Adrenal gland (tissue), 12 donors: Measurements from ENCODE around the gene TRIM66. TPM values are rescaled to one million over a fixed set of nuclear protein-coding genes. Genes with fewer than 3 reads are reported as not detected.

Source experiments
- DNase-seq, 7 donors: peaks; one replicate each; pipeline ENCODE4 v3.0.0-alpha.2; 2019 to 2020
- H3K27ac ChIP-seq, 5 donors: fragments of 200-600 bp; sonication (generic) in 4 of 5; 1 replicate in 3 of 5; 2 replicates in 2 of 5; pipeline versions ENCODE4 v1.5.1 to v1.8.0; 2016 to 2020; ENCODE audit warnings: mild to moderate bottlenecking in 1 of 5
- H3K27me3 ChIP-seq: fragments of 200-600 bp; 2 replicates; pipeline ENCODE4 v1.8.0; 2021
- H3K36me3 ChIP-seq, 2 donors: fragments of 200-600 bp; replicated peaks in 1 of 2; 1 replicate in 1 of 2; 2 replicates in 1 of 2; pipeline versions ENCODE4 v1.5.1 to v1.8.0; 2018 to 2022
- H3K4me1 ChIP-seq, 2 donors: fragments of 200-600 bp; replicated peaks in 1 of 2; 1 replicate in 1 of 2; 2 replicates in 1 of 2; pipeline versions ENCODE4 v1.5.1 to v1.8.0; 2018 to 2021
- H3K4me3 ChIP-seq, 4 donors: fragments of 200-600 bp; sonication (generic) in 3 of 4; one replicate each; pipeline ENCODE4 v1.5.1; 2016 to 2018
- H3K9me3 ChIP-seq, 3 donors: fragments of 200-600 bp; sonication (generic) in 1 of 3; replicated peaks in 1 of 3; 1 replicate in 2 of 3; 2 replicates in 1 of 3; pipeline versions ENCODE4 v1.5.1 to v1.8.0; 2016 to 2021
- CTCF ChIP-seq, 6 experiments: fragments of 450-650 bp in 4 of 6; fragments of 200-600 bp in 2 of 6; sonication (generic) in 1 of 6; IDR thresholded peaks; 1 replicate in 5 of 6; 2 replicates in 1 of 6; pipeline versions ENCODE4 v1.5.1 to v1.8.0; 2016 to 2021; ENCODE audit warnings: antibody characterized with exemption in 6 of 6, mild to moderate bottlenecking in 2 of 6, moderate library complexity in 1 of 6
- POLR2A ChIP-seq, 2 donors: fragments of 450-650 bp; IDR thresholded peaks; one replicate each; pipeline ENCODE4 v1.6.1; 2017; ENCODE audit warnings: antibody characterized with exemption in 2 of 2, mild to moderate bottlenecking in 2 of 2, moderate library complexity in 1 of 2
- WGBS, 4 donors: extraction: QIAGEN DNeasy Blood & Tissue Kit in 2 of 4; methylation state at CpG; one replicate each; pipeline versions ENCODE4 v1.1.5 to v1.1.7; 2013 to 2017; 5-methylcytosine and 5-hydroxymethylcytosine counted together
- intact Hi-C, 2 donors: fragments of 100-400 bp; cut with DNase I; formaldehyde crosslinking; loops; one replicate each; pipeline versions ENCODE4 v1.14.1 to v1.15.0; 2022 to 2023
- polyA plus RNA-seq, 3 donors: library from polyadenylated mRNA; stranded (reverse); fragments of 200-250 nt in 2 of 3; fragments of 350-450 nt in 1 of 3; fragmentation: Illumina TruSeq in 1 of 3; extraction: RNeasy Lipid Tissue Mini Kit (QIAGEN cat#74804) in 1 of 3; gene quantifications; one replicate each; pipeline ENCODE4 v1.2.3, GENCODE V29; 2013 to 2014
- total RNA-seq, 9 donors: library from RNA; depleted of rRNA in 4 of 9; stranded (reverse); fragments of >200 nt in 4 of 9; fragments of 120-200 nt in 1 of 9; fragmentation: NEBNext Ultra II Directional in 1 of 9; extraction: Animal tissue kit (Norgen Biotek cat#: 25700) in 1 of 9; gene quantifications; one replicate each; pipeline versions ENCODE4 v1.1.0 to v1.2.4, GENCODE V29; 2013 to 2023
- donor health status: healthy with polysubstance abuse.
- donor health status: Bipolar disorder and iron deficiency.
- donor health status: DM: yes; HTN: yes; CAD: no.
- donor health status: DM: no; HTN: no; CAD: no.
- donor health status: DM: no; HTN: no; CAD: no.
- donor health status: DM: yes; HTN: yes; CAD: no.

The TRIM66 gene
- total and polyA plus RNA-seq, 12 donors, result 3.6 to 18.4 (median 8.3) TPM

GRCh38 chr11:8654503-8654902, 28.0 kb downstream of the TRIM66 start:
- 77 to 86% (median 78%) methylated on average over 4 of the region's 4 CpGs for WGBS, 4 donors
- TF ChIP-seq CTCF (IDR thresholded peaks at IDR 0.05) (no peak), POLR2A (IDR thresholded peaks at IDR 0.05) (no peak)
- Histone ChIP-seq H3K4me1 (no peaks in the 10 kb centered on the region), H3K27ac (no peak overlapping the region), H3K36me3 (no peaks in the 10 kb centered on the region), H3K27me3 (no peaks in the 10 kb centered on the region), H3K4me3 (no peak overlapping the region), H3K9me3 (no peaks in the 10 kb centered on the region)
- DNase-seq, result no peak
- intact Hi-C loops, result no loop called here

GRCh38 chr11:8652140-8652539, 30.3 kb downstream of the TRIM66 start:
- intact Hi-C loops, result no loop called here
- Histone ChIP-seq H3K27ac (no peak overlapping the region), H3K9me3 (no peaks in the 10 kb centered on the region), H3K36me3 (peaks cover 0 to 13% of the 10 kb centered on the region in 2 donors), H3K4me1 (no peaks in the 10 kb centered on the region), H3K4me3 (no peak overlapping the region), H3K27me3 (no peaks in the 10 kb centered on the region)
- no peak for TF ChIP-seq CTCF (IDR thresholded peaks at IDR 0.05)
- no peak for TF ChIP-seq POLR2A (IDR thresholded peaks at IDR 0.05)
- DNase-seq, result peak in 5 of 7 donors; percentile 14 to 59 (median 48)
- WGBS, 4 donors, result 68 to 83% (median 79%) methylated on average over 3 of the region's 3 CpGs

GRCh38 chr11:8650401-8650990, 32.0 kb downstream of the TRIM66 start:
- Histone ChIP-seq H3K4me1 (no peaks in the 10 kb centered on the region), H3K9me3 (no peaks in the 10 kb centered on the region), H3K4me3 (no peak overlapping the region), H3K27ac (no peak overlapping the region), H3K36me3 (peaks cover 0 to 25% of the 10 kb centered on the region in 2 donors), H3K27me3 (no peaks in the 10 kb centered on the region)
- no peak for DNase-seq
- intact Hi-C loops, result no loop called here
- WGBS, 4 donors, result 88 to 95% (median 93%) methylated on average over 2 of the region's 2 CpGs
- no peak for TF ChIP-seq CTCF (IDR thresholded peaks at IDR 0.05)
- TF ChIP-seq POLR2A (IDR thresholded peaks at IDR 0.05), result no peak

- Histone ChIP-seq H3K36me3 (peaks cover 0 to 35% of the 10 kb centered on the region in 2 donors), H3K9me3 (no peaks in the 10 kb centered on the region), H3K4me3 (no peak overlapping the region), H3K27me3 (no peaks in the 10 kb centered on the region), H3K27ac (no peak overlapping the region), H3K4me1 (no peaks in the 10 kb centered on the region)
- intact Hi-C loops, result no loop called here
- 84 to 90% (median 87%) methylated on average over 2 of the region's 2 CpGs for WGBS, 4 donors
- no peak for TF ChIP-seq CTCF (IDR thresholded peaks at IDR 0.05)
- TF ChIP-seq POLR2A (IDR thresholded peaks at IDR 0.05), result no peak
- no peak for DNase-seq
These were observed 33.1 kb downstream of the TRIM66 start for GRCh38 chr11:8649361-8649760.
